HEK293 (cell line): Measurements from ENCODE around the gene KIFAP3.

Experiments used
- CTCF ChIA-PET: fragments of 350-600 bp; formaldehyde crosslinking; extraction: SDS; loops from one replicate; lab custom pipeline; 2021; ENCODE audit warnings: antibody characterized with exemption; lab: Yijun Ruan, JAX
- POLR2A ChIA-PET: fragments of 300-600 bp; formaldehyde crosslinking; extraction: SDS; loops from one replicate; lab custom pipeline; 2020; ENCODE audit warnings: antibody characterized with exemption, inconsistent platforms; lab: Yijun Ruan, JAX
- H3K27ac ChIP-seq: fragments of 200-500 bp; sonication (Bioruptor generic); 2 replicates; pipeline ENCODE4 v1.5.1; 2014; ENCODE audit warnings: low read depth, low read length, control low read depth, inconsistent platforms; ENCODE audit errors: extremely low read depth
- H3K36me3 ChIP-seq, 2 experiments: fragments of 200-500 bp in 1 of 2; sonication (Bioruptor generic) in 1 of 2; 1 replicate in 1 of 2; 2 replicates in 1 of 2; pipeline ENCODE4 v1.5.1; 2014 to 2017; ENCODE audit warnings: inconsistent platforms in 2 of 2, low read length in 2 of 2; ENCODE audit not compliant: control insufficient read depth in 2 of 2, insufficient read depth in 1 of 2
- H3K4me1 ChIP-seq: fragments of 200-500 bp; sonication (Bioruptor generic); 2 replicates; pipeline ENCODE4 v1.5.1; 2014; ENCODE audit warnings: mild to moderate bottlenecking, low read length, inconsistent platforms; ENCODE audit not compliant: control insufficient read depth, insufficient read depth
- H3K4me3 ChIP-seq: 2 replicates; pipeline ENCODE4 v1.5.1; 2011; ENCODE audit warnings: low read depth, mild to moderate bottlenecking, control low read depth, low read length, moderate library complexity
- H3K9me3 ChIP-seq: fragments of 200-500 bp; sonication (Bioruptor generic); 2 replicates; pipeline ENCODE4 v1.5.1; 2014; ENCODE audit warnings: low read depth, low read length, inconsistent platforms; ENCODE audit not compliant: control insufficient read depth, insufficient read depth
- ATF2 ChIP-seq: fragments of 450-650 bp; formaldehyde crosslinking; IDR thresholded peaks from 2 replicates; pipeline ENCODE4 v1.5.1; 2016; ENCODE audit warnings: missing biosample characterization, missing genetic modification characterization, low read depth
- GFI1B ChIP-seq: fragments of 450-650 bp; formaldehyde crosslinking; IDR thresholded peaks from 2 replicates; pipeline ENCODE4 v1.5.1; 2016; ENCODE audit warnings: missing biosample characterization, missing genetic modification characterization
- GLIS1 ChIP-seq: fragments of 450-650 bp; formaldehyde crosslinking; IDR thresholded peaks from 2 replicates; pipeline ENCODE4 v1.5.1; 2016; ENCODE audit warnings: missing biosample characterization, missing genetic modification characterization
- KLF7 ChIP-seq: fragments of 450-650 bp; formaldehyde crosslinking; IDR thresholded peaks from 2 replicates; pipeline ENCODE4 v1.5.1; 2016; ENCODE audit warnings: missing biosample characterization, missing genetic modification characterization, borderline replicate concordance
- MZF1 ChIP-seq: fragments of 450-650 bp; formaldehyde crosslinking; IDR thresholded peaks from 2 replicates; pipeline ENCODE4 v1.5.1; 2017; ENCODE audit warnings: missing biosample characterization, missing genetic modification characterization, borderline replicate concordance
- PRDM6 ChIP-seq: fragments of 450-650 bp; formaldehyde crosslinking; IDR thresholded peaks from 2 replicates; pipeline ENCODE4 v1.5.1; 2017; ENCODE audit warnings: missing biosample characterization, missing genetic modification characterization
- REPIN1 ChIP-seq: fragments of 450-650 bp; formaldehyde crosslinking; IDR thresholded peaks from 2 replicates; pipeline ENCODE4 v1.5.1; 2017; ENCODE audit warnings: missing biosample characterization, missing genetic modification characterization, low read depth
- YY2 ChIP-seq: fragments of 450-650 bp; formaldehyde crosslinking; IDR thresholded peaks from 2 replicates; pipeline ENCODE4 v1.5.1; 2016; ENCODE audit warnings: missing biosample characterization, missing genetic modification characterization
- ZBTB17 ChIP-seq: fragments of 450-650 bp; formaldehyde crosslinking; IDR thresholded peaks from 2 replicates; pipeline ENCODE4 v1.5.1; 2016; ENCODE audit warnings: missing biosample characterization, missing genetic modification characterization
- ZIC2 ChIP-seq: fragments of 450-650 bp; formaldehyde crosslinking; IDR thresholded peaks from 2 replicates; pipeline ENCODE4 v1.5.1; 2016; ENCODE audit warnings: missing biosample characterization, missing genetic modification characterization
- ZNF202 ChIP-seq: fragments of 450-650 bp; formaldehyde crosslinking; IDR thresholded peaks from 2 replicates; pipeline ENCODE4 v1.5.1; 2016; ENCODE audit warnings: missing biosample characterization, missing genetic modification characterization, borderline replicate concordance
- ZNF280D ChIP-seq: fragments of 450-650 bp; formaldehyde crosslinking; IDR thresholded peaks from 2 replicates; pipeline ENCODE4 v1.5.1; 2016; ENCODE audit warnings: missing biosample characterization, missing genetic modification characterization
- ZNF404 ChIP-seq: fragments of 450-650 bp; formaldehyde crosslinking; IDR thresholded peaks from 2 replicates; pipeline ENCODE4 v1.5.1; 2017; ENCODE audit warnings: missing biosample characterization, missing genetic modification characterization
- ZNF488 ChIP-seq: fragments of 450-650 bp; formaldehyde crosslinking; IDR thresholded peaks from 2 replicates; pipeline ENCODE4 v1.5.1; 2016; ENCODE audit warnings: missing biosample characterization, missing genetic modification characterization
- ZNF555 ChIP-seq: fragments of 450-650 bp; formaldehyde crosslinking; conservative IDR thresholded peaks from 2 replicates; pipeline ENCODE4 v1.5.1; 2017; ENCODE audit warnings: missing biosample characterization, mild to moderate bottlenecking, missing genetic modification characterization, inconsistent platforms
- ZNF621 ChIP-seq: fragments of 450-650 bp; formaldehyde crosslinking; IDR thresholded peaks from 2 replicates; pipeline ENCODE4 v1.5.1; 2017; ENCODE audit warnings: missing biosample characterization, missing genetic modification characterization
- ZNF692 ChIP-seq: fragments of 450-650 bp; formaldehyde crosslinking; IDR thresholded peaks from 2 replicates; pipeline ENCODE4 v1.5.1; 2016; ENCODE audit warnings: missing biosample characterization, missing genetic modification characterization

KIFAP3 gene

GRCh38 chr1:169949139-169949538, 125.4 kb downstream of the KIFAP3 start:
- Histone ChIP-seq H3K9me3 (no peaks in the 10 kb centered on the region), H3K4me1 (0 out of 2 replicates have a peak, but pooled peaks cover 4% of the 10 kb centered on the region), H3K27ac (no peak overlapping the region), H3K4me3 (no peak overlapping the region), H3K36me3 (no peaks in the 10 kb centered on the region)
- POLR2A ChIA-PET, result no interaction called here
- CTCF ChIA-PET, result no interaction called here
- no peak for TF ChIP-seq YY2 (tag by site-specific recombination)
- no peak for TF ChIP-seq GLIS1 (tag by site-specific recombination)
- TF ChIP-seq ZNF555 (tag by site-specific recombination), result no peak
- no peak for TF ChIP-seq ZNF404 (tag by site-specific recombination)
- no peak for TF ChIP-seq KLF7 (tag by site-specific recombination)
- TF ChIP-seq ZBTB17, result no peak
- no peak for TF ChIP-seq GFI1B (tag by site-specific recombination)
- TF ChIP-seq MZF1 (tag by site-specific recombination), result no peak
- no peak for TF ChIP-seq ZNF488 (tag by site-specific recombination)
- TF ChIP-seq ZNF692 (tag by site-specific recombination), result no peak

- CTCF ChIA-PET, result interaction anchor here (0.7 kb wide), 1 partner anchor 984 kb away, joined by 3 read pairs; no protein-coding TSS in a partner anchor
- H3K9me3 ChIP-seq, result no peaks in the 10 kb centered on the region
- peaks cover 13% of the 10 kb centered on the region for H3K4me1 ChIP-seq
- POLR2A ChIA-PET, result no interaction called here
- H3K4me3 ChIP-seq, result no peak overlapping the region
- TF ChIP-seq PRDM6 (tag by site-specific recombination), result peak; percentile 32; the same call in 1 of the 2 replicates
- TF ChIP-seq REPIN1 (tag by site-specific recombination), result no peak
- TF ChIP-seq ATF2 (tag by site-specific recombination), result 0 out of 2 replicates have a peak, but pooled peaks have one; percentile 21
- TF ChIP-seq ZNF202 (tag by site-specific recombination), result no peak
- TF ChIP-seq, all 188 proteins: peak for 2
- Histone ChIP-seq H3K27ac (no peak overlapping the region), H3K36me3 (no peaks in the 10 kb centered on the region)
These were observed 128.3 kb downstream of the KIFAP3 start for GRCh38 chr1:169946206-169946605.

- no peaks in the 10 kb centered on the region for H3K9me3 ChIP-seq
- ChIA-PET POLR2A (no interaction called here), CTCF (interaction anchor here (0.7 kb wide), 1 partner anchor 401 kb away, joined by 3 read pairs; no protein-coding TSS in a partner anchor)
- H3K4me3 ChIP-seq, result no peak overlapping the region
- no peak overlapping the region for H3K27ac ChIP-seq
- no peaks in the 10 kb centered on the region for H3K36me3 ChIP-seq
- H3K4me1 ChIP-seq, result peaks cover 13% of the 10 kb centered on the region
- peak; percentile 70 for TF ChIP-seq ZIC2
- no peak for TF ChIP-seq ZNF280D (tag by site-specific recombination)
- TF ChIP-seq ZNF621 (tag by site-specific recombination), result no peak
These were observed 129.3 kb downstream of the KIFAP3 start for GRCh38 chr1:169945181-169945580.
